ENCODE measurements around the gene KCNK10.

The KCNK10 gene

DNA sequence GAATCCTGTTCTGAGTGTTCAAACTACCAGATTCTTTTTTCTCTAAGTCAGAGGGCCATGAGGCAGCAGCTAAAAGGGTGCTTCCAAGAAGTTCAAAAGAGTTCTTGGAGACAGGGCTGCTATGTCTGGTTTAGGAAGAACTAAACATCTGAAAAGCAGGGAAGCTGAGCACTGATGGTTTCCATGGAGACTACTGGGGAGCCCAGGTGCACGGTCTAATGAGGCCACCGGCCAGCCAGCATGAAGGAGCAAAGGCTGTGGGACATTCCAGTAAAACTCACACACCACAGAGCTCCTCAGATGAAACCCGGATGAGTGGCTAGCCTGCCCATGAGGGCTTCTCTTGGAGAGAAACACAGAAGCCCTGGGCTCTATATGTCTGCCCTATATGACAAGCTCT, 97.3 kb downstream of the KCNK10 start:
- DNase-seq (ENCODE audit: low read depth), result no peak

GRCh38 chr14:88218119-88218915, 104.8 kb downstream of the KCNK10 start:
- DNase-seq (ENCODE audit: low read depth), result no peak

DNA sequence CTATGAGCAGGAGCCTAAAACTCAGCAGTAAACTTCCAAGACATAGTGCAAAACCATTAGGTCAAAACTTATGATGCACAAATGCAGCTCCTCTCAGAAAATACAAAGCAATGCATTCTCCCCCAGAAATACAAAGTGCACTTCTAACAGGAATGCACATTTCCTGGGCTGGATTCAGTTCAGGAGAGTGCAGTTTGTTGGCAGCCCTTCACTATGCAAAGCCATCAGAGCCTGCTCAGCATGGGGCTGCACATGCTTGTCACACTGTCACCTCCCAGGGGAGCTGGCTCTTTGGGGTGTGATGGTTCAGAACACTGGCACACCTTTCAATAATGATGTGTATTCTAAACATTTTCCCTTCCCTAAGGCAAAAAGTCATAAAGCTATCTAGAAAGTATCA, 110.4 kb downstream of the KCNK10 start:
- DNase-seq (ENCODE audit: low read depth), result no peak

GRCh38 chr14:88210426-88210825, 112.6 kb downstream of the KCNK10 start:
- DNase-seq (ENCODE audit: low read depth), result no peak

- no peak for DNase-seq (ENCODE audit: low read depth)
Observed at GRCh38 chr14:88209273-88209672, 113.8 kb downstream of the KCNK10 start.

GRCh38 chr14:88208858-88209257, 114.2 kb downstream of the KCNK10 start:
- no peak for DNase-seq (ENCODE audit: low read depth)

GRCh38 chr14:88204221-88204620, 118.8 kb downstream of the KCNK10 start:
- DNase-seq (ENCODE audit: low read depth), result no peak

GRCh38 chr14:88203291-88203690, 119.8 kb downstream of the KCNK10 start:
- no peak for DNase-seq (ENCODE audit: low read depth)

DNA sequence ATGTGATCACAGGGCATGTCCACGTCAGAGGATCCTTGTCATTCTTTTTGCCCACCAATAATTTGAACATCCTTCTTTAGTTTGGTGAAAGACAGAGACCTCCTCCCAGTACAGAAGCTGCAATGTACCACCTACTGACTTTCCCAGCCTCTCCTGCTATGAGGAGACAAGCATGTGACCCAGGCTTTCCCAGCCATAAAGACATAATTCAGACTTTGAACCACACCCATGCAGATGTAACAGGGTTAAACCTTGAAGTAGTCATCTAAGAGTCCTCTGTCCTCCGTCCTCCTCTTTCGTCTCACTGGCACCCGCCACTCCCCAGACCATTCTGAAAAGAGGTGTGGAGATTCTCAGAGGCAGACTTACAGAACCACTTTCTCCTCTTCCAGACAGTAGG, 120.8 kb downstream of the KCNK10 start:
- no peak for DNase-seq (ENCODE audit: low read depth)

- no peak for DNase-seq (ENCODE audit: low read depth)
Observed at GRCh38 chr14:88201851-88202250, 121.2 kb downstream of the KCNK10 start.

DNA sequence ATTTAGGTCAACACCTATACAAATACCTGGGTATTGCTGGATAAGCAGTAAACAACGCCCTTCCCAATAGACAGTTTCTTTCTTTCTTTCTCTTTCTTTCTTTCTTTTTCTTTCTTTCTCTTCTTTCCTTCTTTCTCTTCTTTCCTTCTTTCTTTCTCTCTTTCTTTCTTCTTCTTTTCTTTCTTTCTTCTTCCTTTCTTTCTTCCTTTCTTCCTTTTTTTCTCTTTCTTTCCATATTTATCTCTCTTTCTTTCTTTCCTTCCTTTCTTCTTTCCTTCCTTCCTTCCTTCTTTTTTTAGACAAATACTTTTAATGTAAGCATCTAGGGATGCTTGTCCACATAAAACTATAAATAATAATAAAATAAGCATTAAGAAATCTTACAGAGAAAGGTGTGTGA, 123.2 kb downstream of the KCNK10 start:
- DNase-seq (ENCODE audit: low read depth), result no peak

- DNase-seq (ENCODE audit: low read depth), result no peak
Observed at GRCh38 chr14:88198446-88198845, 124.6 kb downstream of the KCNK10 start.

GRCh38 chr14:88196925-88197324, 126.1 kb downstream of the KCNK10 start:
- no peak for DNase-seq (ENCODE audit: low read depth)

GRCh38 chr14:88196116-88196890, 126.8 kb downstream of the KCNK10 start:
- no peak for DNase-seq (ENCODE audit: low read depth)

GRCh38 chr14:88195676-88196075, 127.4 kb downstream of the KCNK10 start:
- DNase-seq (ENCODE audit: low read depth), result no peak

- DNase-seq (ENCODE audit: low read depth), result no peak
Observed at GRCh38 chr14:88194531-88194930, 128.5 kb downstream of the KCNK10 start.

DNA sequence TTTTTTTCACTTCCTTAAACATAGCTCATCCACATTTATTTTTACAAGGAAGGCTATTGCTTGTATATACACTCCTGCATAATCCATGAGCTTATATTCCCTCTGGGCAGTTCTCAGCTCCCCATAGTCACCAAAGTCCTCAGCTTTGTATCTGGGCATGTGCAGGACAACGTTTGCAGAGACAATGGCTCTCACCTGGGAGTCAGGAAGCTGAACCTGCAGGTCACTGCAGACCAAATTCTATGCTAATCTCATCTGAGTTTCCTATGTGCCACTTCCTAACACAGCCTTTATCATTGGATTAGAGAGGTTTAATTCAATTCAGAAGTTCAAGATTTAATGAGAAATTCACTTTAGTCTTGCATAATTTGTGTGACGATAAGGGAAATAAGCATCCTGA, 131.5 kb downstream of the KCNK10 start:
- no peak for DNase-seq (ENCODE audit: low read depth)

DNA sequence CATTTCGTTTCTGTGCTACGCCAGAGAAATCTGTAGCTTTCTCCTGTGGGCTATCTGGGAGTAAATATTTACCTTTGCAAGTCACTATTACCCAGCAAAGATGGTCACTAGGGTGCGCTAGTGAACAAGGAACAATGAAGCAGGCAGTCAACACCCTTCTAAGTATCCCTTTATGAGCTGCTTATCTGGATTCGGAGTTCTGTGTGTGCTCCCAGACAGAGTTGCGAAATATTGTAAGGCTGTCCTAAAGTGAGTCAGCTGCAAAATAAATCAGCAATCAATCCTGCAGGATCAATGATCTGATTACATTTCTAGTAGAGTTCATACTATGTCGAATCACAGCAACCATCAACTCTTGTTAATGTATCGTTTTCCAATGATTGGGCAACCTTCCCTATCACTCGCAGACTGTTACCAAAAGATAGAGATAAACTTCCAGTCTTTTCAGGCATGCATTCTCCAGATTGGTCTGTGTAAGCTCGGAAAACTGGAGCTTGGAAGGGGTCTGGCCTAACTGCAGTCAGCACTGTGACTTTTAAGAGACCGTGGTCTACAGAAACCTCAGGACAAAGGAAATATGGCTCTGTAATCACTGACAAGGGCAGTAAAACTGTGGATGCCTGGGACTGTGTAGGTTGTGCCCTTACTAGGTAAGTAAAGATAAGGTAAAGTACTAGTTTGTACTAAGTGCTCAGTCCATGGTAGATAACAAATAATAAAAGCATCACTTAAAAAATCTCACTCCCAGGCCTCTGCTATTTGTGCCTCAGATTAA, 133.5 kb downstream of the KCNK10 start:
- DNase-seq (ENCODE audit: low read depth), result no peak

DNA sequence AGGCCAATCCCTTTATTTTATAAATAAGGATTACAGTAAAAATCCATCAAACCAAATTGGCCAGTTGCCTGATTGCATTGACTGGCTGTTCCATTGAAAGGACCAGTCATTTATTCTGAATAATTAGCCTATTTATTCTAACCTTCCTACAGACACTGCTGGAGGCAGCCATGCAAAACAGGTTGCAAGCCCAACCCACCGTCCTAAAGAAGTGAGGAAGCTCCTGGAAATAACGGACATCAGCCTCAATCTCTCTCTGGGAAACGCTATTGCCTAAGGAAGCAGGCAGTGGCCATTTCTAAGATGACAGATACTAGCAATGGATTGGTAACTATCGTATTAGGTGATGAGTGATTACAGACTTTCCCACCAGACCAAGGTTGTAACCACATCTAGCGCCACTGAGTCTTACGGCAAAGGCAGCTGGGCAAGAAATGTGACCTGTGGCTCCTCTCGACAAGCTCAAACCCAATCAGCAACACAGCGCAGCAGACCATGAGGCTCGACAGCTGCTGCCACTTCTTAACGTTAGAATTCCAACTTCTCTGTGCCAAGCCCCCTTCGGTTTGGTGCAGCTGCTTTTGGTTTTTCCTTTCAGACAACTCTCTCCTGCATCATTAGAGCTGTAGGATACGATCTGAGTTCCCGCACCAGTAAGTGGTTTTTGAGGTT, 134.2 kb downstream of the KCNK10 start:
- DNase-seq (ENCODE audit: low read depth), result no peak

- DNase-seq (ENCODE audit: low read depth), result no peak
Observed at GRCh38 chr14:88185843-88186242, 137.2 kb downstream of the KCNK10 start.

DNA sequence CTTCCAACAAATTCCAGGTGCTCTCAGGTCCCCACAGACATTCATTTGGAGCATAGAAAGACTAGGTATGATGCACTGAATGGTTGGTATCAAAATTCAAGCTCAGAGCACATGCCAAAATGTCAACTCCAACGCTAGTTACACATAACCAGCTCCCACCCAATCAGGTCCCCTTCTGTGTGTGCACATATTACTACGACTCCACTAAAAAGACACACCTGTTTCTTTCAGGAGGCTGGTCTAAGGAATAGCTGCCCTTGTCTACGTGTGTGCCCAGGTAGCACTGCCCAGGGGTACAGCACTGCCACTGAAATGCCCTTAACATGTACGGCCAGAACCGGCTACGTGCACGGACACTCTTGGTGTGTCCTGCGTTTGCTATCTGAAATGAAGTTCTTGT, 138.1 kb downstream of the KCNK10 start:
- DNase-seq (ENCODE audit: low read depth), result no peak

DNA sequence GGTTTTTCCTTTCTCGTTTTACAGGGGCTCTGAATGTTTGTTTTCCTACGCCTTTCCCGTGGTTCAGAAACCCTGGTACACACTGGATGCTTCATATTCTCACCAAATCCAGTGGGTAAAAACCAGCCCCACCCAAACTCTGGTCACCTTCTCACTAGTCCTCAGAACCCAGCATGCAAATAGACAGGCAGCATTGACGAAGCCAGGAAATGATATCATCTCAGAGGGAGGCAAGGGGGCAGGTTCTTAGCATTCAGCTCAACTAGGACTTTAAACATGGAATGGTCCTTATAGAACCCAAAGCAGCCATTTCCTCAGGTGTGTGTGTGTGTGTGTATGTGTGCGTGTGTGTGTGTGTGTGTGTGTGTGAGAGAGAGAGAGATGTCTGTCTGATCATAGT, 142.0 kb downstream of the KCNK10 start:
- DNase-seq (ENCODE audit: low read depth), result no peak
